GM12891 (cell line): Measurements from ENCODE around the gene PTPRF.

Experiments used
- DNase-seq: peaks from one replicate; pipeline ENCODE4 v3.0.0; 2011; ENCODE audit warnings: low spot score; ENCODE audit not compliant: insufficient read length
- FAIRE-seq: peaks from 2 replicates; lab custom pipeline; 2011; peaks lifted over from hg19 to GRCh38; lab: Jason Lieb, UNC
- PAX5 ChIP-seq: IDR thresholded peaks from 2 replicates; pipeline ENCODE4 v1.6.1; 2011; ENCODE audit warnings: low read length, moderate library complexity, mild to moderate bottlenecking; ENCODE audit not compliant: insufficient read depth, severe bottlenecking
- POLR2A ChIP-seq: IDR thresholded peaks from 2 replicates; pipeline ENCODE4 v1.6.1; 2011; ENCODE audit warnings: low read depth, low read length, control low read depth
- POLR2AphosphoS5 ChIP-seq: IDR thresholded peaks from 2 replicates; pipeline ENCODE4 v1.6.1; 2011; ENCODE audit warnings: low read depth, low read length, control low read depth
- POU2F2 ChIP-seq: IDR thresholded peaks from 2 replicates; pipeline ENCODE4 v1.6.1; 2011; ENCODE audit warnings: low read depth, mild to moderate bottlenecking, control low read depth, low read length, moderate library complexity
- SPI1 ChIP-seq: IDR thresholded peaks from 2 replicates; pipeline ENCODE4 v1.6.1; 2011; ENCODE audit warnings: low read depth, low read length, control low read depth
- TAF1 ChIP-seq: IDR thresholded peaks from 2 replicates; pipeline ENCODE4 v1.6.1; 2011; ENCODE audit warnings: low read depth, low read length, control low read depth

The PTPRF gene

GRCh38 chr1:43597721-43598120 is 67.0 kb downstream of the PTPRF start:
- TF ChIP-seq POLR2A = no peak
- TF ChIP-seq SPI1 = no peak
- TF ChIP-seq POU2F2 = no peak
- TF ChIP-seq PAX5 = no peak
- TF ChIP-seq POLR2AphosphoS5 = no peak
- TF ChIP-seq TAF1 = no peak
- no peak for DNase-seq
- no peak for FAIRE-seq

DNA sequence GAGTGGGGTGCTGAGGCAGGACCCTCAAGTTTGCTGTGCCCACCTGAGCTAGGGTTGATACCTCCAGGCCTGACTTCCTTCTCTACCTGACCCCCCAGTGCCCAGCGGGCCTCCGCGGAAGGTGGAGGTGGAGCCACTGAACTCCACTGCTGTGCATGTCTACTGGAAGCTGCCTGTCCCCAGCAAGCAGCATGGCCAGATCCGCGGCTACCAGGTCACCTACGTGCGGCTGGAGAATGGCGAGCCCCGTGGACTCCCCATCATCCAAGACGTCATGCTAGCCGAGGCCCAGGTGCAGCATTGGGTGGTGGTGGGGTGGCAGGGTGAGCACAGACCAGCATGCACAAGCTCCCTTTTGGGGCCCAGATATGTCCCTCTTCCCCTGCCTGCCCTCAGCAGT is 67.9 kb downstream of the PTPRF start:
- FAIRE-seq (no peak), DNase-seq (no peak)
- no peak for TF ChIP-seq POLR2A
- no peak for TF ChIP-seq SPI1
- TF ChIP-seq PAX5 = no peak
- no peak for TF ChIP-seq POU2F2

DNA sequence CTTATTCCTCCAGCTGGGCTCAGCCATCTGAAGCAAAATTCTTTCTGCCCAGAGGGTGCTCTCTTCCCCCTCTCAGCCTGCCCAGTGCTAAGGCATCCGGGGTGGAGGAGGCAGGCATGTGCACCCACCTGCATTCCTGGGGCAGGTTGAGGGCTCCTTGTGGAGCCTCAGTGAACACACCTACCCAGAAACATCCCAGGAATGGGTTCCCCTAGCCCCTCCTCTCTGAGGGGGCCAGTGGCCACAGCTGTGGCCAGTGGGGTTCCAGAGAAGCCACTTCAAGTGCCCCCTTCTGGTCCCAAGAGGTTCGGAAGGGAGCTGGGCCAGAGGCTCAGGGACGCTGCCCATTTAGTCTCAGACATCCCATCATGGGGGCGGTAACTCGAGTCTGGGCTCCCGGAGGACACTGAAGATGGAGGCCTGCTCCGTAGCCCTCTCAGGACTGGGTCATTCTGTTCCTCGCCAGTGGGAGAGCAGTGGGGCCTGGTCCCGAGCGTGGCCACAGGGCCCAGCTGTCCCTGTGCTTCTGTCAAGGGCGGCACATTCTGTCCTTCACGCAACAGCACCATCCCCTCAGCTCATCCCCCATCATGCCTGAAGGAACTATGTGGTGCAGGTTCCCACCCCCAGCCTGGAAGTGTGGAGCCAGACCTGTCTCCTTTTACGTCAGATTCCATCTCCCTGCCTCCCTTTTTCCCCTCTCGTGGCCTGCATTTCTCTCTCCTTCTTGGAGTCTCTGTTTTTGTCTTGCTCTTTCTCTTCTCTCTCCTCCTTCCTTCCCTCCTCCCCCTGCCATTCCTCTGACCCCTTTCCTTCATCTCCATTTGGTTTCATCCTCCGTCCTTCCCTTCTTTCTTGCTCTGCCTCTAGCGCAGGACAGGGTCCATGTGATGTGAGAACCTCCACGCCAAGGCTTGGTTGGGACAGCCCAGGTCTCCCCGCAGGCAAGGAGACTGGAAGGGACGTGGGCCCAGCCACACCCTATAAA is 69.6 kb downstream of the PTPRF start:
- FAIRE-seq = no peak
- no peak for DNase-seq
- no peak for TF ChIP-seq TAF1
- no peak for TF ChIP-seq POU2F2
- TF ChIP-seq PAX5 = no peak
- TF ChIP-seq POLR2AphosphoS5 = no peak
- TF ChIP-seq SPI1 = no peak
- no peak for TF ChIP-seq POLR2A

DNA sequence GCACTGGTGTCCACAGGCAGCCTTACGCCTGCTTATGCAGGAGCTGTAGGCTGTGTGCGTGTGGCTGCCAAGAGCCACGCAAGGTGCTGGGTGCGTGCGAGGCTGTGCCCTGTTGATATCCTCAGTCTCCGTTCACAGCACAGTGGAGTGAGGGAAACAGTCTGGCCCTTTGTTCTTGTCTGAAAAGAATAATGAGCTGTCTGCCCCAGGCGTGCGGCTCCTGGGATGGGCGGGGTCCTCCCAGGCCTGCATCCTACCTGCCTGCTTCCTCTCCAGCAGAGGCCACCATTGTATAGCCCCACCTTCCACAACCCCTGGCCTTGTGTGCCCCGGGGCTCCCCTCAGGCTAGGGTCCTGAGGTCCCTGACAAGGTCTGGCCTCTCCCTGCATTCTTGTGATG is 72.3 kb downstream of the PTPRF start:
- DNase-seq = no peak
- no peak for TF ChIP-seq POLR2A
- TF ChIP-seq TAF1 = no peak
- no peak for TF ChIP-seq POU2F2
- TF ChIP-seq SPI1 = no peak
- TF ChIP-seq PAX5 = no peak
- FAIRE-seq = no peak

DNA sequence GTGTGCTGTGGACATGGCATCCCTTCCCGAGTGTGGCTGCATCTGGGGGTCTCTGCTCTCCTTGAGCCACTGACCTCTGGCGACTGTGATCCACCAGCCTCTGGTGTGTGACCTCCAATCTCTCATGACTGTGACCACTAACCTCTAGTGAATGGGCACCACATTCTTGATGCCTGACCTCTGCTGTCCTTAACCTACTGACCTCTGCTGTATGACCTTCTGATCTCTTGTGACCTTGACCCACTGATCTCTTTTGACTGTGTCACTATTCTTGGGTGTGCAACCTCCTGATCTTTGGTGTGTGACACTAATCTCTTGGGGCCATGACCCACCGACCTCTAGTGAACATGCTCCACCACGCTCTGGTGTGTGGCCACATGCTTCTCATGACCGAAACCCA is 73.5 kb downstream of the PTPRF start:
- no peak for DNase-seq
- no peak for TF ChIP-seq PAX5
- TF ChIP-seq SPI1 = no peak
- no peak for FAIRE-seq

- no peak for FAIRE-seq
- TF ChIP-seq POLR2AphosphoS5 = no peak
- TF ChIP-seq PAX5 = no peak
- TF ChIP-seq POU2F2 = no peak
- no peak for TF ChIP-seq POLR2A
- no peak for TF ChIP-seq TAF1
- no peak for TF ChIP-seq SPI1
These were observed 74.5 kb downstream of the PTPRF start for GRCh38 chr1:43605157-43605556.

GRCh38 chr1:43605766-43606165 is 75.1 kb downstream of the PTPRF start:
- DNase-seq = no peak
- FAIRE-seq = no peak
- TF ChIP-seq POU2F2 = no peak
- TF ChIP-seq SPI1 = no peak
- no peak for TF ChIP-seq POLR2A
- no peak for TF ChIP-seq POLR2AphosphoS5
- TF ChIP-seq TAF1 = no peak
- no peak for TF ChIP-seq PAX5

More at GRCh38 chr1:43605157-43605556, 74.5 kb downstream of the PTPRF start:
- no peak for DNase-seq

- no peak for FAIRE-seq
- TF ChIP-seq POLR2A = no peak
- TF ChIP-seq PAX5 = no peak
- no peak for TF ChIP-seq POLR2AphosphoS5
- no peak for TF ChIP-seq SPI1
- DNase-seq = no peak
These were observed 75.9 kb downstream of the PTPRF start for GRCh38 chr1:43606624-43607023.

GRCh38 chr1:43608827-43609226 is 78.1 kb downstream of the PTPRF start:
- FAIRE-seq = no peak
- DNase-seq = no peak
- TF ChIP-seq POLR2AphosphoS5 (no peak), SPI1 (no peak), POLR2A (no peak), TAF1 (no peak), PAX5 (no peak), POU2F2 (no peak)

DNA sequence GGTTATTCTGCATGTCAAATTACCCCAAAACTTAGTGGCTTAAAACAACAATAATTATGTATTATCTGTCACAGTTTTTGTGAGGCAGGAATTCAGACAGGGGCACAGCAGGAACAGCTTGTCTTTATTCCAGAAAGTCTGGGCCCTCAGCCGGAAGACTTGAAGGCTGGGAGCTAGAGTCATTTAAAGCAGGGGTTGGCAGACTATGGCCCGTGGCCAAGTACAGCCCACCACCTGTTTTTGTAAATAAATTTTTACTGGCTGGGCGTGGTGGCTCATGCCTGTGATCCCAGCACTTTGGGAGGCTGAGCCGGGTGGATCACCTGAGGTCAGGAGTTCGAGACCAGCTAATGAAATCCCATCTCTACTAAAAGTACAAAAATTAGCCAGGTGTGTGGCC is 79.7 kb downstream of the PTPRF start:
- no peak for DNase-seq
- FAIRE-seq = no peak
- no peak for TF ChIP-seq PAX5
- TF ChIP-seq POLR2AphosphoS5 = no peak
- TF ChIP-seq SPI1 = no peak
- no peak for TF ChIP-seq POU2F2
- TF ChIP-seq TAF1 = no peak
- TF ChIP-seq POLR2A = no peak
